ENCODE data around the gene ATP9A.

DNA sequence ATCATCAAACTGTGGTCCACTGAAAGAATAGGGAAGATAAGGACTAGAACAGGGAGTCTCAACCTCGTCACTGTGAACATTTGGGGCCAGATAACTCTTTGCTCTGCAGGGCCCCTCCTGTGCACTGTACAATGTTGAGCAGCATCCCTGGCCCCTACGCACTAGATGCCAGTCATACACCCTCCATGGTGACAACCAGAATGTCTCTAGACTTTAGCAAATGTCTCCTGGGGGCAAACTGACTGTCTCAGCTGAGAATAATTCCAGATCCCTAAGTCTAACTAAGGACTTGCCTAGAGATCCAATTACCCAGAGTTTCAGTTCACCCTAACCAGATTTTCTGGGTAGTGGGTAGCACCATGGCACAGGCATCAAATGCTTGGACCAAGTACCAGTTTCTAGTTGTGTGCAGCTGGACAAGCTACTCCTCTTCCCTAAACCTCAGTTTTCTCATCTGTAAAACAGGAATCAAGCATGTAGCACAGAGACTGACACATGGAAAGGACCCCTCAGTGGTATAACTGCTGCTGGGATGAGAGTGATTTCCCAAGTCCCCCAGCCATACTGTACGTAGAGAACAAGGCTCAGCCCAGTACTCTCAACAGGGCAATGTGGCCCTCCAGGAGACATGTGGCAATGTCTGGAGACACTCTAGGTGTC lies 138.7 kb downstream of the ATP9A start:
- TF ChIP-seq POLR2A (IDR thresholded peaks at IDR 0.05): no peak
- TF ChIP-seq, protein P1, sequence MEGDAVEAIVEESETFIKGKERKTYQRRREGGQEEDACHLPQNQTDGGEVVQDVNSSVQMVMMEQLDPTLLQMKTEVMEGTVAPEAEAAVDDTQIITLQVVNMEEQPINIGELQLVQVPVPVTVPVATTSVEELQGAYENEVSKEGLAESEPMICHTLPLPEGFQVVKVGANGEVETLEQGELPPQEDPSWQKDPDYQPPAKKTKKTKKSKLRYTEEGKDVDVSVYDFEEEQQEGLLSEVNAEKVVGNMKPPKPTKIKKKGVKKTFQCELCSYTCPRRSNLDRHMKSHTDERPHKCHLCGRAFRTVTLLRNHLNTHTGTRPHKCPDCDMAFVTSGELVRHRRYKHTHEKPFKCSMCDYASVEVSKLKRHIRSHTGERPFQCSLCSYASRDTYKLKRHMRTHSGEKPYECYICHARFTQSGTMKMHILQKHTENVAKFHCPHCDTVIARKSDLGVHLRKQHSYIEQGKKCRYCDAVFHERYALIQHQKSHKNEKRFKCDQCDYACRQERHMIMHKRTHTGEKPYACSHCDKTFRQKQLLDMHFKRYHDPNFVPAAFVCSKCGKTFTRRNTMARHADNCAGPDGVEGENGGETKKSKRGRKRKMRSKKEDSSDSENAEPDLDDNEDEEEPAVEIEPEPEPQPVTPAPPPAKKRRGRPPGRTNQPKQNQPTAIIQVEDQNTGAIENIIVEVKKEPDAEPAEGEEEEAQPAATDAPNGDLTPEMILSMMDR (IDR thresholded peaks at IDR 0.05): no peak
